Amniotic stem cell (primary cell): ENCODE measurements around the gene LCNL1.

Source experiments
- DNase-seq: peaks from one replicate; lab custom pipeline; 2025; lab: John Stamatoyannopoulos, UW

LCNL1 gene

GRCh38 chr9:136960212-136960937, 22.4 kb upstream of the LCNL1 start:
- no peak for DNase-seq

DNA sequence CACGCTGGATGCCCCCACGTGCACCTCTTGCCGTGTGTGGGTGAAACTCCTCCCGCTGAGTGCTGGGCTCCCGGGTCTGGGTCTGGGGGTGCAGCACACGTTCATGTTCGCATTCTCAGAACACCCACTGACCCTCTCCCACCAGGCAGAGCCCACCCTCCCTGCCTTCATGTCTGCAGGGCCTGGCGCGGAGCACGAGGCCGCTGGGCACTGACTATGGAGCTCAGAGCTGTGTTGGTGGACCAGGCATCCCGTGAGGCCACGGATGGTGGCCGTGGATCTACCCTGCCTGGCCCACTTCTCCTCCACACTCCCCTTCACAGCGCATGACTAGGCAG, 21.9 kb upstream of the LCNL1 start:
- DNase-seq, result no peak

GRCh38 chr9:136961279-136962065, 21.3 kb upstream of the LCNL1 start:
- DNase-seq, result no peak

DNA sequence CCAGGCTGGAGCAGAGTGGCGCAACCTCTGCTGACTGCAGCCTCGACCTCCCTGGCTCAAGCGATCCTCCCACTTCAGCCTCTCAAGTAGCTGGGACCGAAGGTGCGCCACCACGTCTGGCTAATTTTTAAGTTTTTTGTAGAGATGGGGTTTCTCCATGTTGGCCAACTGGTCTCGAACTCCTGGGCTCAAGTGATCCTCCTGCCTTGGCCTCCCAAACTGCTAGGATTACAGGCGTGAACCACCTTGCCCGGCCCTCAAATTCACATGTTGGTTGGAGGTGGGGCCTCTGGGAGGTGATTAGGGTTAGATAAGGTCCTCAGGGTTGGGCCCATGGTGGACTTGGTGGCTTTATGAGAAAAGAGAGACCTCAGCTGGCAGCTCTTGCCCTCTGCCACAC, 20.6 kb upstream of the LCNL1 start:
- no peak for DNase-seq

DNA sequence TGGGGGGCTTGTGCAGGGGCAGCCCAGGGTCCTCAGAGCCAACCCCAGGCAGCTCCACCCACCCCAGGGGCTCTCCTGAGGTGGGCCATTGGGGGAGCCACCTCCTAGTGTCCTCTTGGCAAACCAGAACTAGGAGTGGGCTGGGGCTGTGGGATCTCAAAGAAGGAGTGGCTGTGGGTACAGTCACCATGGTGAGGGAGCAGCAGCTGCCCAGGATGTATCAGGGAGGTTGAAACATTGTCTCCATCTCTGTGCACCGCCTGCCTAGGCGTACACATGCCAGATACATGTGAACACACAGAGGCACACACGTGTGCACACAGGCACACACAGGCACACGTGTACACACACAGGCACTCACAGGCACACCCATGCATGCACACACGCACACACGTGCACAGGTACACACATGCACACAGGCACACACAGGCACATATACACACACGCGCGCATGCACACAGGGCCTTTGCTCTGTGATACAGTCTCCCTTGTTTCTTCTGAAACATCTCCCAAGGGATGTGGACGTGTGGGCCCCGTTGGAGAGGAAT, 20.0 kb upstream of the LCNL1 start:
- no peak for DNase-seq

GRCh38 chr9:136963341-136963740, 19.5 kb upstream of the LCNL1 start:
- DNase-seq, result no peak

GRCh38 chr9:136963751-136964150, 19.0 kb upstream of the LCNL1 start:
- no peak for DNase-seq

GRCh38 chr9:136964171-136964689, 18.6 kb upstream of the LCNL1 start:
- DNase-seq, result no peak

- no peak for DNase-seq
These were observed 17.9 kb upstream of the LCNL1 start for GRCh38 chr9:136964833-136965422.

DNA sequence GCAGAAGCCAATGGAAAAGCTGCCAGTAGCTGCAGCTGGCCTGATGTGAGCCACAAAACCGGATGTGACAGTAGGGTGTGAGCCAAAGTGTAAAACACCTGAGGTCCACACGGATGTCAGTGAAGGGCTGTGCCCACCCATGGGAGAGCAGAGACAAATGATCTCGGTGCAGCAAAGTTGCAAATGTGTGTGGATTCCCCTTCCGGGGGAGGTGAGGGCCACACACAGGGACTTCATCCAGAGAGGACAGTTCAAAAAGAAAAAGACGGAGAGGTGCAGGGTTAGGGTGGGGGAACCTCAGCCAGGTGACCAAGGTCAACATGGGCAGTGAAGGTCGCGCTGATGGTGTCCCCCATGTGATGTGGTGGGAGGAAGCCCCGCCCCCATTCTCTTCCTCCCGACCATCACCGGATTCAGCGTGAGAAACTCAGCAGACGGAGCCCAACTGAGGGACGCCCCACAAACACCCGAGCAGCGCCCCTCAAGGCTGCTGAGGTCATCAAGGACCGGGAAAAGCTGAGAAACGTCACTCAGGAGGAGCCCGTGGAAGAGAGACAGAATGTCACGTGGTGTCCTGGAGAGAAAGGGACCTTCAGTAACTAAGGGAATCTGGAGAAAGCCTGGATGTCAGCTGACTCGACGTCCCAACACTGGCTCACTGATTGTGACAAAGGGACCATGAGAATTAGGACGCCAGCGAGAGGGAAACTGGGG, 16.9 kb upstream of the LCNL1 start:
- no peak for DNase-seq

DNA sequence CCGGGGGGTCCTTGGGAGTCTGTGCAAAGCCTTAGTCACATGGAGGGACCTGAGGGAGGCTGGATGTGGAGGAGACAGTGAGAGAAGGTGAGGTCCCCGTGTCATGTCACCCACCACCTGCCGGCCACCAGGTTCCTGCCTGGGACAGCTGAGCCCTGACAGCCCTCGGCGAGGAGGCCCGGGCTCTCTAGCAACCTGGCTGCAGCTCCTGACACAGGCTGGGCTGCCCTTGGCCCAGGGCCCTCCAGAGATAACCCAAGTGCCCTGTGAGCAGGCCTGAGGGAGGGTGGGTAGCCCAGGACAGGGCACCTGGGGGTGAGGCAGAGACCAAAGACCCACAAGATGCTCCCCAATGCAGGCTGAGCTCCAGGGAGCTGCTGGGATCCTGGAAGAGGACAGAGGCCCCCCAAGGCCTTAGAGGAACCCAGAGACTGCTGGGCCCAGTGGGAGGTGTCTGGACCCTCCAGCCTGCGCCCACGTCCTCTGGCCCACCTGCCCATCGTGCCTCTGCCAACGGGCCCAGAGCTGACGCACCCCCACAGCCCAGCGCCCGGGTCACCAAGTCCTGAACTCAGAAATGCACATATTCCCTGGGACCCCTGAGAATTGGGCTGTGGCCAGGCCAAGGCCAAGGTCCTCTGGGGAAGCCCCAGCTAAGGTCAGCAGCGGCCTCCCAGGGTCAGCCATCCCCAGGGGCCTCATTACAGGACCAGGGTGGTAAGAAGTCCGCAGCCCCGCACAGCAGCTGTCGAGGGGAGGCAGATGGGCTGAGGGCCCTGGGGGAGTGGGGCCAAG, 14.3 kb upstream of the LCNL1 start:
- DNase-seq, result no peak

DNA sequence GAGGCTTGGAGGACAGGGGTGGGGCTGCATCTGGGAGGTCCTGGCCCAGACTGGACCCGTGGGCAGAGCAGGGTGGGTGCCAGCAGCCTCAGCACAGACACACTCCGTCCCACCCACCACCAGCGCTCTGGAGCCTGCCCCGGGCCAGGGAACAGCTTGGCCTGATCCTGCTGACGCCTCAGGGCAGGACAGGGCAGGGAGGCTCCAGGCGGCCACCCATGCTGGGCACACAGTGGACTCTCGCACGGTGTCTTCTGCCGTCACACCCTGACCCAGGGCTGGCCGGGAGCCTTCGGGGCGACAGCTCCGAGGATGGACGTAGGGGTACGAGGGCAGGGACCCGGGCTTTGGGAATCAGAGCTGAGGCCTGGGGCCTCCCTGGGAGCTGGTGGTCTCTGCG, 13.6 kb upstream of the LCNL1 start:
- DNase-seq, result no peak

- DNase-seq, result no peak
These were observed 13.0 kb upstream of the LCNL1 start for GRCh38 chr9:136969774-136970173.

DNA sequence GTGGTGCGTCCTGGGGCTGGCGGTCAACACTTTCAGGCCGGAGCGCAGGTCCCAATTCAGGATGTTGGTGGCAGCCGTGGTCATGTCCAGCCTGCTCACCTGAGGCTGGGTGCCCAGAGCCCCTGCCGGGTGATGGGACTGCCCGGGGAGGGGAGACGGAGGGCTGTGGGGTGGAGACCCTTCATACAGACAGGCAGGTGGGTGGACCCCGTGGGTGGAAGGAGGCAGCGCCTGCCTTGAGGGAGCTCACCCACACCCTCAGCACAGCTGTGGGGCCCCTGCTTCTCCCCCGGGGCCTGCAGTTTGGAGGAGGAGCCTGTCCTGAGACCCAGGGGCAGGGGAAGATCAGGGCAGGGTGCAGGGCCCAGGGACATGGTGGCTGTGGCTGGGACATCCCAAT, 12.4 kb upstream of the LCNL1 start:
- DNase-seq, result no peak

- DNase-seq, result no peak
These were observed 11.0 kb upstream of the LCNL1 start for GRCh38 chr9:136971746-136972145.

DNA sequence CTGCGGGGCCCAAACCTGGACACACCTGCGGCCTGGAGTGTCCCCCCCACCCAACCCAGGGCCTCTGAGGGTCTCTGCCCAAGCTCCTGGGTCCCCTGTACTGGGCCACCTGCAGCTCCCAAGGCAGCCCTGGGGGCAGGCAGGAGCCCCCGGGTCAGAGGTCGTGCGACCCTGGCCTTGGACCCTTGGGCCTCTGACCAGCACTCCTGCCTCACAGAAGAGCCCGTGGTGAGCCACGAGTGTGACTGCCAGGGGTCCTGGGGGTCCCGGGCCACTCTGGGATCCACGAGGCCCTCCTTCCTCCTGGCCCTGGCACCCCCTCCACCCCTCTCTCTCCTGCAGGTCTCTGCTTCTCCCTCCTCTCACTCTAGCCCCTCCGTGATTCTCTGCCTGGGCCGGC, 10.5 kb upstream of the LCNL1 start:
- DNase-seq, result no peak

GRCh38 chr9:136972743-136973142, 10.1 kb upstream of the LCNL1 start:
- no peak for DNase-seq

- no peak for DNase-seq
These were observed 8.9 kb upstream of the LCNL1 start for GRCh38 chr9:136973618-136974617.

DNA sequence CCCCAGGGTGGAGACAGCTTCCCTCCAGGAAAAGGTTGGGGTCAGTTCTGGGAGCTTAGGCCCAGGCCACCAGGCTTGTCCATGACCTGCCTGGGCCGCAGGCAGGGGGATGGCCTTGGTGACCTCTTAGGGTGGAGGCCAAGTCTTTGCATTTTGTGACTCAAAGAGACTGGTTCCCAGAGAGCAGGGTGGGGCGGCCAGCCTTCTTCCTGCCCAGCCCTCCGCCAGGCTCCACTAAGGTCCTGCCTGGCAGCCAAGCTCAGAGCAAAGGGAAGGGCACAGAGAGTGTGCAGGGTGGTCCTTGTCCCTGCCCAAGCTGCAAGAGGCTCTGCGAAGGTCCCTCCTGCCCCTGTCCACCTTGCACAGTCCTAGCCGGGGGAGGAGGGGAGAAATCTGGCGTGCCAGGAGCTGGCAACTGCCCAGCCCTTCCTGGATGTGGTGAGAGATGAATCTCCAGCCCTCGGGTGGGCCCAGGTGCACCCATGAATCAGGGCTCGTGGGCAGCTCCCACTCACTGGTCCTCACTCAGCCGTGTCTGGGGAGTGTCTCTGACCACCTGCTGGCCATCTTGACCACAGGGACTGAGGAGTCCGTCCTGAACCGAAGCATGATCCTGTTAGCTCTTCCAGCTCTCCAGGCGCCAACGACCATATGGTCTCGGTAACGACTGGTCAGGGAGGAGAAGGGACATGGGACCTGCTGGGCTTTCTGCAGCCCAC, 7.8 kb upstream of the LCNL1 start:
- DNase-seq, result no peak
